ENCODE results near the gene CHST4. TPM values are rescaled to one million over a fixed set of nuclear protein-coding genes. Genes with fewer than 3 reads are reported as not detected.

CHST4 gene
- total and polyA plus RNA-seq, 2 donors (not counting 3 experiments of a cell fraction or from before 2014, with no cell fraction given): not detected

DNA sequence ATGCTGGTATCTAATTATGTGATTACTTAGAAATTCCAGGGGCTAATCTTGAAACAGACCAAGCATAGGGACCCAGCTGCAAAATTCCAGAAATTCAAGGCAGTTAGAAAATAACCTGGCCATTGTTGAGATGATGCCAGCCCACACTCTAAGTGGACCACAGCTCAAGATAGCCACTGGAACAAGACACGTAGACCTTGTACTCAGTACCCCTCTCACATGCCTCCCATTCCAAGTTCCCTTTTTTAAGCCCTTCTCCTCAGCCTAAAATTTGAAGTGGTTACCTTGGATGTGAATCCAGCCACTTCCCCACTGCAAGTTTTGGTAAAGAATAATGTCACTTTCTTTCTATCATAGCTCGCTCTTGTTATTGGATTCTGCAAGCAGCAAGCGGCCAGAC lies 33.0 kb upstream of the CHST4 start:
- no peak for FAIRE-seq
- intact Hi-C loops (cut with micrococcal nuclease): no loop called here
- Histone ChIP-seq H4K20me1 (replicated peaks; ENCODE audit: control insufficient read depth, extremely low read depth, insufficient read depth, low read length) (no peaks in the 10 kb centered on the region), H3K4me1 (ENCODE audit: control insufficient read depth, extremely low read depth, insufficient read depth, low read length) (no peaks in the 10 kb centered on the region), H3K36me3 (ENCODE audit: control insufficient read depth in 2 of 2, extremely low read depth in 1 of 2, insufficient read depth in 2 of 2, low read length in 2 of 2) (no peaks in the 10 kb centered on the region), H3K9me1 (replicated peaks; ENCODE audit: control insufficient read depth, extremely low read depth, insufficient read depth, low read length) (no peaks in the 10 kb centered on the region), H3K4me3 (replicated peaks in 1 of 3; ENCODE audit: insufficient read depth in 1 of 3, low read depth in 1 of 3, low read length in 3 of 3) (no peak overlapping the region), H2AFZ (ENCODE audit: low read depth, low read length) (no peak overlapping the region), H3K9ac (replicated peaks; ENCODE audit: extremely low read depth, insufficient read depth, low read length) (no peak overlapping the region), H3K4me2 (ENCODE audit: insufficient read depth, low read length) (no peak overlapping the region), H3K79me2 (ENCODE audit: control insufficient read depth, insufficient read depth, low read length) (no peaks in the 10 kb centered on the region), H3K27ac (ENCODE audit: insufficient read depth, low read depth, low read length) (no peak overlapping the region), H3K27me3 (ENCODE audit: control insufficient read depth in 2 of 2, insufficient read depth in 2 of 2, low read length in 2 of 2) (peaks cover 0 to 5% of the 10 kb centered on the region in 2 experiments), H3K9me3 (replicated peaks; ENCODE audit: control insufficient read depth, insufficient read depth, low read length) (no peaks in the 10 kb centered on the region)
- DNase-seq (ENCODE audit: low read depth, low spot score): no peak
- dilution Hi-C loops (cut with MboI; ENCODE audit: extremely low pct_ligation_motif_present, low sequenced_read_pairs): no loop called here
- ChIA-PET POLR2A (no interaction called here), CTCF (interaction anchor here (1.3 to 2.9 kb wide), 3 partner anchors 14 to 118 kb away, joined by 3 to 17 read pairs (median 4); no protein-coding TSS in a partner anchor)
- BruUV-seq (replicated peaks): no TSS peak
- no peak for TF ChIP-seq EZH2 (IDR thresholded peaks at IDR 0.05; ENCODE audit: borderline replicate concordance, low read depth, low read length, severe bottlenecking)
- TF ChIP-seq, protein P1, sequence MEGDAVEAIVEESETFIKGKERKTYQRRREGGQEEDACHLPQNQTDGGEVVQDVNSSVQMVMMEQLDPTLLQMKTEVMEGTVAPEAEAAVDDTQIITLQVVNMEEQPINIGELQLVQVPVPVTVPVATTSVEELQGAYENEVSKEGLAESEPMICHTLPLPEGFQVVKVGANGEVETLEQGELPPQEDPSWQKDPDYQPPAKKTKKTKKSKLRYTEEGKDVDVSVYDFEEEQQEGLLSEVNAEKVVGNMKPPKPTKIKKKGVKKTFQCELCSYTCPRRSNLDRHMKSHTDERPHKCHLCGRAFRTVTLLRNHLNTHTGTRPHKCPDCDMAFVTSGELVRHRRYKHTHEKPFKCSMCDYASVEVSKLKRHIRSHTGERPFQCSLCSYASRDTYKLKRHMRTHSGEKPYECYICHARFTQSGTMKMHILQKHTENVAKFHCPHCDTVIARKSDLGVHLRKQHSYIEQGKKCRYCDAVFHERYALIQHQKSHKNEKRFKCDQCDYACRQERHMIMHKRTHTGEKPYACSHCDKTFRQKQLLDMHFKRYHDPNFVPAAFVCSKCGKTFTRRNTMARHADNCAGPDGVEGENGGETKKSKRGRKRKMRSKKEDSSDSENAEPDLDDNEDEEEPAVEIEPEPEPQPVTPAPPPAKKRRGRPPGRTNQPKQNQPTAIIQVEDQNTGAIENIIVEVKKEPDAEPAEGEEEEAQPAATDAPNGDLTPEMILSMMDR (IDR thresholded peaks at IDR 0.05; ENCODE audit: extremely low read depth in 1 of 2, insufficient read depth in 1 of 2, low read depth in 1 of 2, low read length in 2 of 2): no peak
- no peak for TF ChIP-seq POLR2AphosphoS5 (IDR thresholded peaks at IDR 0.05; ENCODE audit: insufficient read depth, low read depth, low read length)
- TF ChIP-seq, protein P2, sequence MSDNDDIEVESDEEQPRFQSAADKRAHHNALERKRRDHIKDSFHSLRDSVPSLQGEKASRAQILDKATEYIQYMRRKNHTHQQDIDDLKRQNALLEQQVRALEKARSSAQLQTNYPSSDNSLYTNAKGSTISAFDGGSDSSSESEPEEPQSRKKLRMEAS (IDR thresholded peaks at IDR 0.05; ENCODE audit: insufficient read depth, insufficient read length): no peak
- no peak for TF ChIP-seq GATA2 (IDR thresholded peaks at IDR 0.05; ENCODE audit: insufficient read depth, insufficient read length, low read depth, low read length)
- no peak for TF ChIP-seq JUN (IDR thresholded peaks at IDR 0.05; ENCODE audit: borderline replicate concordance, insufficient read depth, insufficient read length, low read depth)
- no peak for TF ChIP-seq POLR2A (IDR thresholded peaks at IDR 0.05; ENCODE audit: low read depth, low read length)
